Fibroblast of skin of abdomen (primary cell): Measurements from ENCODE around the gene GSTM4.
A peak's percentile ranks its signal among the peaks of the same experiment; 100 is the strongest.
"Not testable (repeated sequence)": the region's sequence is repeated elsewhere in the genome, so short reads cannot be mapped to it uniquely, and the experiment has no call there.

Source experiments
- DNase-seq: peaks from one replicate; pipeline ENCODE4 v3.0.0-alpha.2; 2013

GSTM4 gene

DNA sequence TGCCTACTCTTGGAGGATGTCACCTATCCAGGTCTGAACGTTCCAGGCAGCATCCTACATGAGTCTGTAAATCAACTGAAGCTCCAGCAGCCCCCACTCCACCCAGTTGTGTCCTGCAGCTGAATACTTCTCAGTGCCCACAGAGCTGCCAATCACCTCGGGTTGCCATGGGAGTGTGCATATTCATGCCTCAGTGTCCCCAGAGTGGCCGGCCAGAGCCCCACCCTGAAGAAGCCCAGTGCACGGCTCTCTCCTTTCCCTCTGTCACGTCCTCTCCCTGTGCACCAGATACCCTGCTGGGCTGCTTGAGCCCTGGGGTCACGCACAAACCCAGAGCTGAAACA, 16.1 kb upstream of the GSTM4 start:
- DNase-seq = no peak

DNA sequence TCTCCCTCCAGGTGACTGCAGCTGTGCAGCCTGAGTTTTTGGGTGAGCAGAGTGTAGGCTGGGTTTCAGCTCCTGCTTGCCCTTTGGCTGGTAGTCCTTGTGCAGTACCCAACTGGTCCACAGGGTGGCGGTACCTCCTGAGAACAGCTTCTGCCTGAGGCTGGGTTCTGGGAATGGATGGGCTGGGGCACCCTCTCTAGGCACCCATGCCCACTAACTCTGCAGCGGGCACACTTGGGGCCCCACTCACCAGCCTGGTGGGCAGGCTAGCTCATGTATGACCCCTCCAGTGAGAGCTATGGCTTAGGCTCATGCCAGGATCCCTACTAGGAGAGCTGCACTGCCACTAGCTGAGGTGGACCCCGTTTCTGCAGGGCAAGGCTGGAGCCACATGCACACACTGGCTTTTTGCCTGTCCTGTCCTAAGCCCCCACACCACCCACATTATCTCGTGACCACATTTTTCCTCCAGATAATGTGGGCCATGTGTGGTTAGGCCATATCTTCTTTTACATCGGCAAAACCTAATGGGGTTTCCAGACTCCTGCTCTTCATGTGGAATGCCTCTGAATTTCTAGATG, 15.5 kb upstream of the GSTM4 start:
- peak; percentile 51 for DNase-seq

GRCh38 chr1:109641078-109641740, 14.7 kb upstream of the GSTM4 start:
- DNase-seq = no peak

- no peak for DNase-seq
These were observed 14.0 kb upstream of the GSTM4 start for GRCh38 chr1:109641861-109642260.

- DNase-seq = peak; percentile 40
These were observed 13.3 kb upstream of the GSTM4 start for GRCh38 chr1:109642626-109643025.

- DNase-seq = peak; percentile 68
These were observed 12.3 kb upstream of the GSTM4 start for GRCh38 chr1:109643385-109644230.

DNA sequence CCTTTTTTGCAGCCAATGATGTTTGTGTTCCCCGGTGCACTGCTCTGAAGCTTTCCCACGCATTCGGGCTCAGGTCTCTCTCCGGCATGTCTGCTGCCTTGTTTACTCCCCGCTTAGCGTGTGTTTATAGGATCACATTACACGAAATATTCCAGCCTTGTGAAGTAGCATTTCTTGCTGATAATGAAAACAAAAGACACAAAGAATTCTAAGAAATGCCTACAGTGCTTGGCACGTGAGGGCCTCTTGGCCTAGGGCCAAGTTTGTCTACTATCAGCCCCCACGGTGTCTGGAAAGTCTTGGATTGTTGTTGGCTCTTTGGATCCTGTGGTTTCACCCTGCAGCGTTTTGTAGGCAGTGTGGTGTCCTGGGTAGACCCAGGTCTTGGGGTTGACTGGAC, 11.2 kb upstream of the GSTM4 start:
- no peak for DNase-seq

- DNase-seq = peak; percentile 25
These were observed 6.4 kb upstream of the GSTM4 start for GRCh38 chr1:109649491-109649914.

DNA sequence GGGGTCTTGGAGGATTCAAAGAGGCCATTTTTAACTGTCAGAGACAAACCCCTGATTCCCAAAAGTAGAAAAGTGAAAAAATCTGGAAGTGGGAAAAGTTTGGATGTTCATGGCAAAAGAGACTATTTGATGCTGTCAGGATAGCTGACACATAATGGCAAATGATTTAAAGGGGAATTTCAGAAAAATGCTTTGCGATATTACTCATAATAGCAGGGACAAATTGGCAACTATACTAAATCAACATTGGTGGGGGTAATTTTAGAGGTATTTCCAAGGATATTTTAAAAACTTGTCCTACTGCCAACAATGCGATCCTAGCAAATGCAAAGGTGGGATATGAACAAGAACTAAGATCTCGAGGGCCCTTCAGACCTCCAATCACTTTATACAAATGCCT, 5.3 kb upstream of the GSTM4 start:
- peak; percentile 49 for DNase-seq

DNA sequence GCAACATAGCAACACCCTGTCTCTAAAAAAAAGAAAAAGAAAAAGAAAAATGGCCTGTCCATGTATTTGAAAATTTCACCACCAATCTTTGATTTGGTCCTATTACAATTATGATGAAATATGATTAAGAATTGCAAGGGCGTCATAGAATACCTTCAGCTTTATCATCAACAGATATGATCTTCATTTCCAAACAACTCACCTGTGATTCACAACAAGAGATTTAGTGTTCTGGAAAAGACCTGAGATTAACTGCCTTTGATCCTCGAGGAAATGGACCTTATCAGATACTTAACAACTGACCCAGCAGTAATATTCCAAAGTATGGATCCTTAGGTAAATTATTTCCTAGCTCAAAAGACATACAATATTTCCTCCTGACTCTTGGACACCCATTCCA, 3.5 kb upstream of the GSTM4 start:
- DNase-seq = no peak

- DNase-seq = peak; percentile 63
These were observed 2.6 kb upstream of the GSTM4 start for GRCh38 chr1:109653306-109653705.

GRCh38 chr1:109654519-109654918, 1.4 kb upstream of the GSTM4 start:
- no peak for DNase-seq

- no peak for DNase-seq
These were observed 1.5 kb downstream of the GSTM4 start for GRCh38 chr1:109657395-109657794.

GRCh38 chr1:109657970-109658369, 2.1 kb downstream of the GSTM4 start:
- DNase-seq = no peak

GRCh38 chr1:109658533-109659042, 2.7 kb downstream of the GSTM4 start:
- DNase-seq = no peak

GRCh38 chr1:109659145-109659544, 3.2 kb downstream of the GSTM4 start:
- DNase-seq = no peak

GRCh38 chr1:109659997-109660690, 4.2 kb downstream of the GSTM4 start:
- DNase-seq = no peak

GRCh38 chr1:109660691-109661026, 4.8 kb downstream of the GSTM4 start:
- not testable (repeated sequence) for DNase-seq

- DNase-seq = no peak
These were observed 5.5 kb downstream of the GSTM4 start for GRCh38 chr1:109661391-109661790.

- no peak for DNase-seq
These were observed 8.8 kb downstream of the GSTM4 start for GRCh38 chr1:109664671-109665070.

DNA sequence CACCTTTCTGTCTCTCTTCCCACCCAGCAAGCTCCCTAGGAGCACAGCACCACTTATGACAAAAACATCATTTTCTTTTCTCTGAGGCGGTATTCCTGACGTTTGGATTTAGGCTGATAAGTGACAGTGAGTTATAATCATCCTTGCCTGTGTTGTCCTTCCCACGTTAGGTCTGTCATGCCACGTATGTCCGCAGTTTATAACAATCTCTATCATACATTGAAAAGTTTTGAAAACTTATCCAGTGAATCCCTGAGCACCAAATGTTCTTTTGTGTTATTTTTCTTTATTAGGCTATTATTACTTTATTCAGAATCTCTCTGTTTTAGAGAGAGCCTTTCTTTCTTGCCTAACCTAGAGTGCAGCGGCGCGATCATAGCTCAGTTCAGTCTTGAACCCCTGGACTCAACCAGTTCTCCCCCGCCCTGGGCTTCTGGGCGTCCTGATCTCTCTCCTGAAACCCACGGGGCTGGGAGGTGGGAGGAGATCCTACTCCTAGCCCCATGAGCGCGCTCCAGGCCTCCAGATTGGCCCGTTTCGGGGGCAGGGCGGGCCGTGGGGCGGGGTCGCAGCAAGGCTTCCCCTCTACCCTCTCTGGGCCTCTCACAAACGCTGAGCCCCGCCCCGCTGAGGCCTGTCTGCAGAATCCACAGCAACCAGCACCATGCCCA, 11.7 kb downstream of the GSTM4 start, which contains the start of gene GSTM2:
TSS of gene GSTM2 (plus strand) at position 606 of the 671 bp plus-strand sequence. CDS start at position 665, 59 bp downstream.
- DNase-seq = peak; percentile 87

DNA sequence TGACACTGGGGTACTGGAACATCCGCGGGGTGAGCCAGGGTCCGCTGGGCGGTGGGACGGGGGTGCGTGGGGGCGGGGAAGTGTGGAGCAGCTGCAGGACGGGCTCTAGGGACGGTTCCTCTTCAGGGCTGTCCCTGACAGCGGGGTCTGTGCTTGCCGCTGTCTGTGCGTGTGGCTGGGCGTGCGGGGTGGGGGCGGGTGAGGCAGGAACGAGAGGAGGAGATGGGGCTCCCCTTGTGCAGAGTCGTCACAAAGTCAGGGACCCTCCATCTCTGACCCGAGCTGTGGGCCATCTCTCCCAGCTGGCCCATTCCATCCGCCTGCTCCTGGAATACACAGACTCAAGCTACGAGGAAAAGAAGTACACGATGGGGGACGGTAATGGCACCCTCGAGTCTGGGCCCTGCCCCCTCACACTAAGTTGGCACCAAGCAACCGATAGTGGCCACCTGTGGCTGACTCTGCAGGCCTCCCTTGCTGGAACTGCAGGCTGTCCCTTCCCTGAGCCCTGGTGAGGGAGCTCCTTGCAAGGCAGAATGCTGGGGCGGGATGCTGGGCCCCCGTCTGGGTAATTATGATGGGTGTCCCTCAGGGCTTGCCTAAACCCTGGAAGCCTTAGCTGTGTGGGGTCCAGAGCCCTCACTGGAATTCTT, 12.3 kb downstream of the GSTM4 start:
- DNase-seq = no peak
